MG63 (cell line): Measurements from ENCODE around the gene MRGPRG. TPM values are rescaled to one million over a fixed set of nuclear protein-coding genes. Genes with fewer than 3 reads are reported as not detected.

Experiments used
- DNase-seq: peaks from one replicate; pipeline ENCODE4 v3.0.0-alpha.2; 2020
- H3K27me3 ChIP-seq: fragments of 250-450 bp; sonication (Bioruptor Pico); 2 replicates; pipeline ENCODE4 v1.5.1; 2020; ENCODE audit warnings: mild to moderate bottlenecking, moderate library complexity
- H3K36me3 ChIP-seq: fragments of 250-450 bp; sonication (Bioruptor Pico); 2 replicates; pipeline ENCODE4 v1.5.1; 2020; ENCODE audit warnings: mild to moderate bottlenecking, moderate library complexity
- H3K4me3 ChIP-seq: fragments of 250-450 bp; sonication (Bioruptor Pico); 2 replicates; pipeline ENCODE4 v1.5.1; 2020; ENCODE audit warnings: mild to moderate bottlenecking, moderate library complexity
- H3K9me3 ChIP-seq: fragments of 250-450 bp; sonication (Bioruptor Pico); 2 replicates; pipeline ENCODE4 v1.5.1; 2020; ENCODE audit warnings: mild to moderate bottlenecking, moderate library complexity
- total RNA-seq: library from RNA; depleted of rRNA; stranded (reverse); fragments of >200 nt; shearing (Covaris generic); gene quantifications from 2 replicates; pipeline ENCODE4 v1.2.3, GENCODE V29; 2014; ENCODE audit warnings: low replicate concordance

MRGPRG gene
- total RNA-seq, 1 experiment from 2014 or later = not detected

- Histone ChIP-seq H3K36me3 (no peaks in the 10 kb centered on the region), H3K4me3 (no peak overlapping the region), H3K9me3 (no peaks in the 10 kb centered on the region), H3K27me3 (no peaks in the 10 kb centered on the region)
- DNase-seq = no peak
These were observed 16.9 kb downstream of the MRGPRG start for GRCh38 chr11:3201677-3202181.

GRCh38 chr11:3201112-3201581, 17.5 kb downstream of the MRGPRG start:
- Histone ChIP-seq H3K27me3 (no peaks in the 10 kb centered on the region), H3K4me3 (no peak overlapping the region)

GRCh38 chr11:3200388-3201111, 18.1 kb downstream of the MRGPRG start:
- no peak overlapping the region for H3K4me3 ChIP-seq
- H3K27me3 ChIP-seq = no peaks in the 10 kb centered on the region
- no peaks in the 10 kb centered on the region for H3K36me3 ChIP-seq
- H3K9me3 ChIP-seq = no peaks in the 10 kb centered on the region
- no peak for DNase-seq

More at GRCh38 chr11:3201112-3201581, 17.5 kb downstream of the MRGPRG start:
- DNase-seq = no peak
- no peaks in the 10 kb centered on the region for H3K9me3 ChIP-seq
- H3K36me3 ChIP-seq = no peaks in the 10 kb centered on the region

GRCh38 chr11:3199537-3200295, 18.9 kb downstream of the MRGPRG start:
- H3K27me3 ChIP-seq = no peaks in the 10 kb centered on the region

GRCh38 chr11:3198815-3199214, 19.8 kb downstream of the MRGPRG start:
- H3K9me3 ChIP-seq = no peaks in the 10 kb centered on the region
- H3K36me3 ChIP-seq = no peaks in the 10 kb centered on the region
- H3K4me3 ChIP-seq = no peak overlapping the region
- no peaks in the 10 kb centered on the region for H3K27me3 ChIP-seq
- no peak for DNase-seq

More at GRCh38 chr11:3199537-3200295, 18.9 kb downstream of the MRGPRG start:
- Histone ChIP-seq H3K36me3 (no peaks in the 10 kb centered on the region), H3K4me3 (no peak overlapping the region), H3K9me3 (no peaks in the 10 kb centered on the region)
- no peak for DNase-seq

- no peak for DNase-seq
- Histone ChIP-seq H3K27me3 (no peaks in the 10 kb centered on the region), H3K36me3 (no peaks in the 10 kb centered on the region), H3K4me3 (no peak overlapping the region), H3K9me3 (no peaks in the 10 kb centered on the region)
These were observed 20.6 kb downstream of the MRGPRG start for GRCh38 chr11:3197878-3198528.

GRCh38 chr11:3197044-3197695, 21.4 kb downstream of the MRGPRG start:
- Histone ChIP-seq H3K4me3 (no peak overlapping the region), H3K9me3 (no peaks in the 10 kb centered on the region), H3K36me3 (no peaks in the 10 kb centered on the region), H3K27me3 (no peaks in the 10 kb centered on the region)
- DNase-seq = no peak

- H3K27me3 ChIP-seq = no peaks in the 10 kb centered on the region
- no peak for DNase-seq
- H3K9me3 ChIP-seq = no peaks in the 10 kb centered on the region
- H3K4me3 ChIP-seq = no peak overlapping the region
- no peaks in the 10 kb centered on the region for H3K36me3 ChIP-seq
These were observed 22.2 kb downstream of the MRGPRG start for GRCh38 chr11:3196161-3197043.

GRCh38 chr11:3195251-3196160, 23.1 kb downstream of the MRGPRG start:
- no peak for DNase-seq

GRCh38 chr11:3194016-3194816, 24.4 kb downstream of the MRGPRG start:
- Histone ChIP-seq H3K27me3 (no peaks in the 10 kb centered on the region), H3K36me3 (no peaks in the 10 kb centered on the region), H3K9me3 (no peaks in the 10 kb centered on the region), H3K4me3 (no peak overlapping the region)
- no peak for DNase-seq

More at GRCh38 chr11:3195251-3196160, 23.1 kb downstream of the MRGPRG start:
- no peaks in the 10 kb centered on the region for H3K36me3 ChIP-seq
- no peaks in the 10 kb centered on the region for H3K27me3 ChIP-seq
- H3K4me3 ChIP-seq = no peak overlapping the region
- no peaks in the 10 kb centered on the region for H3K9me3 ChIP-seq

- no peak for DNase-seq
- Histone ChIP-seq H3K9me3 (no peaks in the 10 kb centered on the region), H3K27me3 (no peaks in the 10 kb centered on the region), H3K36me3 (no peaks in the 10 kb centered on the region), H3K4me3 (no peak overlapping the region)
These were observed 25.1 kb downstream of the MRGPRG start for GRCh38 chr11:3193373-3194015.

GRCh38 chr11:3192511-3193372, 25.9 kb downstream of the MRGPRG start:
- Histone ChIP-seq H3K4me3 (no peak overlapping the region), H3K9me3 (no peaks in the 10 kb centered on the region), H3K36me3 (no peaks in the 10 kb centered on the region), H3K27me3 (no peaks in the 10 kb centered on the region)
- no peak for DNase-seq
